Gastrocnemius medialis (tissue), 4 donors: Measurements from ENCODE around the gene ZC3HAV1L. TPM values are rescaled to one million over a fixed set of nuclear protein-coding genes. Genes with fewer than 3 reads are reported as not detected.
A peak's percentile ranks its signal among the peaks of the same experiment; 100 is the strongest.
"Not testable (repeated sequence)": the region's sequence is repeated elsewhere in the genome, so short reads cannot be mapped to it uniquely, and the experiment has no call there.

ENCODE experiments used
- ATAC-seq, 2 donors: fragments of 150-250 bp; one replicate each; pipeline ENCODE4 v1.9.1; 2016
- DNase-seq, 2 donors: peaks; one replicate each; pipeline ENCODE4 v3.0.0-alpha.2; 2019
- H3K27ac ChIP-seq, 4 donors: fragments of 200-600 bp; sonication (generic); 1 replicate in 1 of 4; 2 replicates in 3 of 4; pipeline ENCODE4 v1.5.1; 2016 to 2018; ENCODE audit warnings: mild to moderate bottlenecking in 2 of 4, moderate library complexity in 1 of 4
- H3K27me3 ChIP-seq, 3 donors: fragments of 200-600 bp; sonication (generic) in 2 of 3; 1 replicate in 1 of 3; 2 replicates in 2 of 3; pipeline versions ENCODE4 v1.5.1 to v1.6.0; 2016 to 2019; ENCODE audit warnings: mild to moderate bottlenecking in 1 of 3, moderate library complexity in 1 of 3
- H3K36me3 ChIP-seq, 2 donors: fragments of 200-600 bp; sonication (generic) in 1 of 2; one replicate each; pipeline ENCODE4 v1.5.1; 2017 to 2018
- H3K4me1 ChIP-seq, 2 donors: fragments of 200-600 bp; sonication (generic) in 1 of 2; one replicate each; pipeline ENCODE4 v1.5.1; 2016 to 2017; ENCODE audit warnings: mild to moderate bottlenecking in 2 of 2
- H3K4me3 ChIP-seq, 4 donors: fragments of 200-600 bp; sonication (generic) in 3 of 4; 1 replicate in 1 of 4; 2 replicates in 3 of 4; pipeline ENCODE4 v1.5.1; 2016 to 2019; ENCODE audit warnings: mild to moderate bottlenecking in 2 of 4
- H3K9me3 ChIP-seq, 3 donors: fragments of 200-600 bp; sonication (generic) in 2 of 3; 1 replicate in 1 of 3; 2 replicates in 2 of 3; pipeline ENCODE4 v1.5.1; 2016 to 2019
- POLR2A ChIP-seq, 2 donors: fragments of 450-650 bp; IDR thresholded peaks; one replicate each; pipeline ENCODE4 v1.6.1; 2017; ENCODE audit warnings: antibody characterized with exemption in 2 of 2, mild to moderate bottlenecking in 2 of 2, moderate library complexity in 2 of 2
- in situ Hi-C, 4 donors: fragments of 200-750 bp; cut with MboI; loops; one replicate each; pipeline versions ENCODE4 v1.15.0 to v1.8.0; 2017; ENCODE audit warnings: low sequenced_read_pairs in 4 of 4
- intact Hi-C: fragments of 100-400 bp; cut with DNase I; formaldehyde crosslinking; loops from one replicate; pipeline ENCODE4 v1.15.1; 2023; ENCODE audit warnings: low total_unique reads
- total RNA-seq, 4 donors: library from RNA; depleted of rRNA; stranded (reverse); fragments of >200 nt; gene quantifications; one replicate each; pipeline versions ENCODE4 v1.1.0 to v1.2.3, GENCODE V29; 2016
- TF ChIP-seq, protein P1 (sequence below), 5 experiments: fragments of 450-650 bp in 3 of 5; fragments of 200-600 bp in 2 of 5; sonication (generic) in 2 of 5; IDR thresholded peaks in 4 of 5; conservative IDR thresholded peaks in 1 of 5; 1 replicate in 4 of 5; 2 replicates in 1 of 5; pipeline ENCODE4 v1.5.1; 2016 to 2019; ENCODE audit warnings: antibody characterized with exemption in 5 of 5, mild to moderate bottlenecking in 3 of 5, moderate library complexity in 3 of 5

ZC3HAV1L gene
- total RNA-seq, 4 donors from 2014 or later, result 1.1 to 2.2 (median 1.5) TPM

DNA sequence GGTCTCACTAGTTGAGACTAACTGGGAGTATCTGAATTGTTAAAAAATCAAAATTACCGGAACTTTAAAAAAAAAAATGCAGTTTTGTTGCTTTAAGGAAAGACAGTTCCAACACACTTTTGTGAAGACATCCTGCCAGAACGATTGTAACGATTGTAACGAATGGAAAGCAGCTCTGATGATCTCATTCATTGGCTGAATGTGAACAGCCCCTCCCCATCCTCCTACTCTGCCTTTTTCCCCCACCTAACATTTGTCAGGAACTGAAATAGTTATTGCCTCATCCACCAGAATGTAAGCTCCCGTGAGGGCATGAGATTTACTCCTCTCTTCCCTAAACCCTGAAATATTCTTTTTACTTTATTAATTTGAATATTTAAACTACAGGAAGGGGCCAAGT lies 23.1 kb upstream of the ZC3HAV1L start:
- Histone ChIP-seq H3K36me3 (peaks cover 0 to 2% of the 10 kb centered on the region in 2 donors), H3K9me3 (no peaks in the 10 kb centered on the region), H3K27me3 (no peaks in the 10 kb centered on the region), H3K4me1 (no peaks in the 10 kb centered on the region), H3K4me3 (no peak overlapping the region), H3K27ac (peak overlapping the region; percentile 34 to 66 (median 61))
- in situ Hi-C loops, result no loop called here
- ATAC-seq (peak in 1 of 2 donors; percentile 75), DNase-seq (no peak)
- TF ChIP-seq, protein P1, sequence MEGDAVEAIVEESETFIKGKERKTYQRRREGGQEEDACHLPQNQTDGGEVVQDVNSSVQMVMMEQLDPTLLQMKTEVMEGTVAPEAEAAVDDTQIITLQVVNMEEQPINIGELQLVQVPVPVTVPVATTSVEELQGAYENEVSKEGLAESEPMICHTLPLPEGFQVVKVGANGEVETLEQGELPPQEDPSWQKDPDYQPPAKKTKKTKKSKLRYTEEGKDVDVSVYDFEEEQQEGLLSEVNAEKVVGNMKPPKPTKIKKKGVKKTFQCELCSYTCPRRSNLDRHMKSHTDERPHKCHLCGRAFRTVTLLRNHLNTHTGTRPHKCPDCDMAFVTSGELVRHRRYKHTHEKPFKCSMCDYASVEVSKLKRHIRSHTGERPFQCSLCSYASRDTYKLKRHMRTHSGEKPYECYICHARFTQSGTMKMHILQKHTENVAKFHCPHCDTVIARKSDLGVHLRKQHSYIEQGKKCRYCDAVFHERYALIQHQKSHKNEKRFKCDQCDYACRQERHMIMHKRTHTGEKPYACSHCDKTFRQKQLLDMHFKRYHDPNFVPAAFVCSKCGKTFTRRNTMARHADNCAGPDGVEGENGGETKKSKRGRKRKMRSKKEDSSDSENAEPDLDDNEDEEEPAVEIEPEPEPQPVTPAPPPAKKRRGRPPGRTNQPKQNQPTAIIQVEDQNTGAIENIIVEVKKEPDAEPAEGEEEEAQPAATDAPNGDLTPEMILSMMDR (IDR thresholded peaks at IDR 0.05 in 4 of 5, conservative IDR thresholded peaks at IDR 0.05 in 1 of 5), result no peak
- TF ChIP-seq POLR2A (IDR thresholded peaks at IDR 0.05), result no peak
- intact Hi-C loops, result no loop called here

DNA sequence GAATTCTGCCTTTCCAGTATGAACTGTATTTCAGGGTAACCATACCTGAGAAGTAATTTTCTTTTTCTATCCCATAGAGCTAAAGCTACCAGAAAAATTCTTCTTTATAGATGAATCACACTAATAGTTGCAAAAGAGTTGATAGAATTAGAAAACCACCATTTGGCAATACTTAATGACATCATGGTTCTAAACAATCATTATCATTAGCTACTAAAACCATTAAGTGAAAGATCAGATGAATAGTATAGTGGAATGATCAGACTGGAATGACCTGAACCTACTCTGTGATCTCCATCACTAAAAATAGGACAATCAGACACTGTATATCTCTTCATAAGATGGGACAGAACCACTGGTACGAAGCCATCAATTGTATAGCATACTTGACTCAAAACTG lies 19.8 kb upstream of the ZC3HAV1L start:
- H3K4me1 ChIP-seq, result no peaks in the 10 kb centered on the region
- no peaks in the 10 kb centered on the region for H3K27me3 ChIP-seq
- H3K27ac ChIP-seq, result no peak overlapping the region
- in situ Hi-C loops (no loop called here), intact Hi-C loops (no loop called here)
- no peak for ATAC-seq
- DNase-seq, result no peak
- H3K4me3 ChIP-seq, result no peak overlapping the region
- TF ChIP-seq POLR2A (IDR thresholded peaks at IDR 0.05), result no peak
- TF ChIP-seq, protein P1 (IDR thresholded peaks at IDR 0.05 in 4 of 5, conservative IDR thresholded peaks at IDR 0.05 in 1 of 5), result no peak
- H3K9me3 ChIP-seq, result no peaks in the 10 kb centered on the region
- H3K36me3 ChIP-seq, result peaks cover 0 to 10% of the 10 kb centered on the region in 2 donors

DNA sequence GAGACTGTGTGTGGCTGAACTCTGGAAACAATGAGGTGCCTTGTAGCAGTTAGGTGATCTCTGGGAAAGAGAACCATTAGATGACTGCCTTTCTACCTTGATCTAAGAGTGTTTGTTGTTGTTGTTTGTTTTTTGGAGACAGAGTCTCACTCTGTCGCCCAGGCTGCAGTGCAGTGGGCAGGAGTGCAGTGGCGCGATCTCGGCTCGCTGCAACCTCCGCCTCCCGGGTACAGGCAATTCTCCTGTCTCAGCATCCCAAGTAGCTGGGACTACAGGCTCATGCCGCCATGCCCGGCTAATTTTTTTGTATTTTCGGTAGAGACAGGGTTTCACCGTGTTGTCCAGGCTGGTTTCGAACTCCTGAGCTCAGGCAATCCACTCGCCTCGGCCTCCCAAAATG lies 18.8 kb upstream of the ZC3HAV1L start:
- intact Hi-C loops, H3K27ac ChIP-seq, DNase-seq, H3K27me3 ChIP-seq, in situ Hi-C loops, H3K4me1 ChIP-seq, ATAC-seq, H3K9me3 ChIP-seq, H3K4me3 ChIP-seq: not testable (repeated sequence)
- peaks cover 0 to 10% of the 10 kb centered on the region in 2 donors for H3K36me3 ChIP-seq

DNA sequence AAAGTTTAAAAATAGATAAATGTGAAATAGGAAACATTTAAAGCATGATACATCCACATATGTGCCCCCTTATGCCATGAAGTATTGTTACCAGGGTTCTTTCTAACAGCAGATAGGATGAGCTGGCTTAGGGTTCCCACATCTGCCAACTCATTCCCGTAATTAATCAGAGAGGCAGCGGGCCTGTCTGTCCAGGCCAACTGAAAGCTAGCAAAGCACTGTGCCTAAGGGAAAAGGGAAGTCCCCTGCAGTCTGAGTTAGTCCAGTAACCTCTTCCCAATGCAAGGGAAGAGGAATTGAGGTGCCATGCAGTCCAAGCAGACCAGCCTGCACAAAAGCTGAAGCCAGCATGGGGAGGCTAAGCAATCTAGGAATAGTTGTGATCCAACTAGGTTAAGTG lies 18.3 kb upstream of the ZC3HAV1L start:
- DNase-seq, result no peak
- H3K9me3 ChIP-seq, result no peaks in the 10 kb centered on the region
- in situ Hi-C loops (no loop called here), intact Hi-C loops (no loop called here)
- no peaks in the 10 kb centered on the region for H3K4me1 ChIP-seq
- no peak for ATAC-seq
- no peak overlapping the region for H3K27ac ChIP-seq
- TF ChIP-seq, protein P1 (IDR thresholded peaks at IDR 0.05 in 4 of 5, conservative IDR thresholded peaks at IDR 0.05 in 1 of 5), result no peak
- TF ChIP-seq POLR2A (IDR thresholded peaks at IDR 0.05), result no peak
- no peaks in the 10 kb centered on the region for H3K27me3 ChIP-seq
- no peak overlapping the region for H3K4me3 ChIP-seq
- H3K36me3 ChIP-seq, result peaks cover 0 to 10% of the 10 kb centered on the region in 2 donors

DNA sequence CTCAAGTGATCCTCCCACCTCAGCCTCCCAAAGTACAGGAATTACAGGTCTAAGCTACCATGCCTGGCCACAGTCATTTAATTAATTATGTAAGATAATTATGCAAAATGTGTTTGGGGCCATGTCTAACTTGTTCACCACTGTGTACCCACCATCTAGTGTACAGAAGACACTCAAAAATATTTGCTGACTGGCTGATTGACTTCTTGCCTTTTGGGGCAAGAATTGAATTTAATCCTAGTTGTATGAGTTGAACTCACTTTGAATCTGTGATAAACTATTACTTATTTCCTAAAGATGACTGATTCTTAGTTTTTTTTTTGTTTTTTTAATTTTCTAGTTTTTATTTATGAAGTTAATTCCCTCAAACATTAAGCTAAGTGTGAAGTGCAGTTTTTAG lies 15.8 kb upstream of the ZC3HAV1L start:
- no peaks in the 10 kb centered on the region for H3K9me3 ChIP-seq
- no peak overlapping the region for H3K4me3 ChIP-seq
- DNase-seq, result no peak
- no peaks in the 10 kb centered on the region for H3K4me1 ChIP-seq
- intact Hi-C loops (no loop called here), in situ Hi-C loops (no loop called here)
- TF ChIP-seq, protein P1 (IDR thresholded peaks at IDR 0.05 in 4 of 5, conservative IDR thresholded peaks at IDR 0.05 in 1 of 5), result no peak
- no peak for TF ChIP-seq POLR2A (IDR thresholded peaks at IDR 0.05)
- H3K27me3 ChIP-seq, result no peaks in the 10 kb centered on the region
- ATAC-seq, result no peak
- peaks cover 0 to 19% of the 10 kb centered on the region in 2 donors for H3K36me3 ChIP-seq
- H3K27ac ChIP-seq, result no peak overlapping the region
